Upper lobe of right lung (tissue), 1 donor: ENCODE results near the gene TRDMT1. TPM values are rescaled to one million over a fixed set of nuclear protein-coding genes. Genes with fewer than 3 reads are reported as not detected.

Source experiments
- ATAC-seq: fragments of 200-7000 bp; cut with Tn5 transposase; one replicate; pipeline ENCODE4 v1.9.1; 2020; ENCODE audit warnings: mild to moderate bottlenecking, moderate library complexity
- DNase-seq: peaks from one replicate; pipeline ENCODE4 v3.0.0-alpha.2; 2020
- H3K27ac ChIP-seq: fragments of 200-600 bp; one replicate; pipeline ENCODE4 v1.8.0; 2022
- H3K27me3 ChIP-seq: fragments of 200-600 bp; one replicate; pipeline ENCODE4 v1.8.0; 2022; ENCODE audit warnings: mild to moderate bottlenecking
- H3K36me3 ChIP-seq: fragments of 200-600 bp; one replicate; pipeline ENCODE4 v1.8.0; 2022
- H3K4me1 ChIP-seq: fragments of 200-600 bp; one replicate; pipeline ENCODE4 v1.8.0; 2022
- H3K4me3 ChIP-seq: fragments of 200-600 bp; one replicate; pipeline ENCODE4 v1.8.0; 2022; ENCODE audit warnings: mild to moderate bottlenecking
- H3K9me3 ChIP-seq: fragments of 200-600 bp; one replicate; pipeline ENCODE4 v1.8.0; 2022
- intact Hi-C: fragments of 100-400 bp; cut with DNase I; formaldehyde crosslinking; loops from one replicate; pipeline ENCODE4 v1.11.0; 2022
- long read RNA-seq: library from polyadenylated mRNA; unstranded; transcript quantifications from one replicate; pipeline ENCODE4 v2.0.0, GENCODE V29; 2021
- total RNA-seq: library from RNA; stranded (reverse); fragmentation: NEBNext Ultra II Directional; extraction: Animal tissue kit (Norgen Biotek cat#: 25700); gene quantifications from one replicate; pipeline ENCODE4 v1.2.1, GENCODE V29; 2021
- TF ChIP-seq, protein P1 (sequence below): fragments of 200-600 bp; IDR thresholded peaks from one replicate; pipeline ENCODE4 v1.8.0; 2022; ENCODE audit warnings: antibody characterized with exemption
- donor health status: DM: no; HTN: yes; CAD: no; lungs with severe emphysema.

Gene TRDMT1, protein sequence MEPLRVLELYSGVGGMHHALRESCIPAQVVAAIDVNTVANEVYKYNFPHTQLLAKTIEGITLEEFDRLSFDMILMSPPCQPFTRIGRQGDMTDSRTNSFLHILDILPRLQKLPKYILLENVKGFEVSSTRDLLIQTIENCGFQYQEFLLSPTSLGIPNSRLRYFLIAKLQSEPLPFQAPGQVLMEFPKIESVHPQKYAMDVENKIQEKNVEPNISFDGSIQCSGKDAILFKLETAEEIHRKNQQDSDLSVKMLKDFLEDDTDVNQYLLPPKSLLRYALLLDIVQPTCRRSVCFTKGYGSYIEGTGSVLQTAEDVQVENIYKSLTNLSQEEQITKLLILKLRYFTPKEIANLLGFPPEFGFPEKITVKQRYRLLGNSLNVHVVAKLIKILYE
- total RNA-seq: 9.2 TPM
- long read RNA-seq, transcript TRDMT1-203 (11 exons, 3,527 nt): major isoform, 6 of 16 reads
- long read RNA-seq, partial matches to known transcripts: 0 of 16 reads
- long read RNA-seq, other reads (novel, unspliced or antisense): 10 of 16 reads

DNA sequence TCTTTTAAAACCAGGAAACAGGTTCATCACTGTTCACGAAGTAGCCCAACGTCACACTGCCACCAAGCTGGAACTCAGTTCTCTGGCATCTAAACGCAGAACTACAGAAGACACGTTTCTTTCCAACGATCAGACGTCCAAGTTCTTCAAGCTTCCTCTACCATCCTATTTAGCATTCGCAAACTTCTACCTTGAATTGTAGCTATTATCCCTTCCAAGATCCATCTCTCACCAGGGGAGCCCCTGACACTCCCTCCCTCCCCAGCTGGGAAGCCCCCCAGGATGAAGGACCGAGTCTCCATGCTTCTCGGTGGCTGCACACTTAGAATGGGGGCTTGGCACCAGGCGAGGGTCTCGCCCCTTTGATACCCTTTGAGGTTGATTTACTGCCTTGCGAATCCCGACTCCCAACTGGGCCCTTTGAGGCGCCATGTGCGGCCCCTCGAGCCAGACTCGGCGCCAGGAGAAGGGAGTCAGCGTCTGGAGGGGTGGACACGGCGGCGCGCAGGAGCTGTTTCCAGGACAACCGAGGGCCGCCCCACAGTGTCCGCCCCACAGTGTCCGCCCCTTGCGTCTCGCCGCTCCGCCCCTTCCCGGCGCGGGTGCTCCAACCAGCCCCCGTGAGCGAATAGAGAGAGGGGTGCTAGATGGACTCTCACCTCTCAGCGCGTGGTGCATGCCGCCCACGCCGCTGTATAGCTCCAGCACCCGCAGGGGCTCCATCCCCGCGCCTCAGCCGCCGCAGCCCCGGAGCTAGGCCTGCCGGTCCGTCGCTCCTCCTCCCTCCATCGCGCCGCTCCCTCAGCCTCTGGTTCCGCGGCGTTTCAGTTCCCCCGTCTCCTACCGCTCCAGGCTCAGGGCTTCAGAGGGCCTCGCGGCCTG, at the start of gene TRDMT1:
Gene TRDMT1 (minus strand): TSS at position 761 of the 882 bp plus-strand sequence. CDS start 38 bp downstream, at position 723.
- no peaks in the 10 kb centered on the region for H3K27me3 ChIP-seq
- no peaks in the 10 kb centered on the region for H3K36me3 ChIP-seq
- no peaks in the 10 kb centered on the region for H3K9me3 ChIP-seq
- peaks cover 11% of the 10 kb centered on the region for H3K4me1 ChIP-seq
- peak within 1 kb of the TSS; percentile 65 for H3K4me3 ChIP-seq
- peak within 1 kb of the TSS; percentile 96 for H3K27ac ChIP-seq
- intact Hi-C loops: no loop called here
- TF ChIP-seq, protein P1, sequence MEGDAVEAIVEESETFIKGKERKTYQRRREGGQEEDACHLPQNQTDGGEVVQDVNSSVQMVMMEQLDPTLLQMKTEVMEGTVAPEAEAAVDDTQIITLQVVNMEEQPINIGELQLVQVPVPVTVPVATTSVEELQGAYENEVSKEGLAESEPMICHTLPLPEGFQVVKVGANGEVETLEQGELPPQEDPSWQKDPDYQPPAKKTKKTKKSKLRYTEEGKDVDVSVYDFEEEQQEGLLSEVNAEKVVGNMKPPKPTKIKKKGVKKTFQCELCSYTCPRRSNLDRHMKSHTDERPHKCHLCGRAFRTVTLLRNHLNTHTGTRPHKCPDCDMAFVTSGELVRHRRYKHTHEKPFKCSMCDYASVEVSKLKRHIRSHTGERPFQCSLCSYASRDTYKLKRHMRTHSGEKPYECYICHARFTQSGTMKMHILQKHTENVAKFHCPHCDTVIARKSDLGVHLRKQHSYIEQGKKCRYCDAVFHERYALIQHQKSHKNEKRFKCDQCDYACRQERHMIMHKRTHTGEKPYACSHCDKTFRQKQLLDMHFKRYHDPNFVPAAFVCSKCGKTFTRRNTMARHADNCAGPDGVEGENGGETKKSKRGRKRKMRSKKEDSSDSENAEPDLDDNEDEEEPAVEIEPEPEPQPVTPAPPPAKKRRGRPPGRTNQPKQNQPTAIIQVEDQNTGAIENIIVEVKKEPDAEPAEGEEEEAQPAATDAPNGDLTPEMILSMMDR: no peak
- DNase-seq (peak; percentile 94), ATAC-seq (peak; percentile 99)

DNA sequence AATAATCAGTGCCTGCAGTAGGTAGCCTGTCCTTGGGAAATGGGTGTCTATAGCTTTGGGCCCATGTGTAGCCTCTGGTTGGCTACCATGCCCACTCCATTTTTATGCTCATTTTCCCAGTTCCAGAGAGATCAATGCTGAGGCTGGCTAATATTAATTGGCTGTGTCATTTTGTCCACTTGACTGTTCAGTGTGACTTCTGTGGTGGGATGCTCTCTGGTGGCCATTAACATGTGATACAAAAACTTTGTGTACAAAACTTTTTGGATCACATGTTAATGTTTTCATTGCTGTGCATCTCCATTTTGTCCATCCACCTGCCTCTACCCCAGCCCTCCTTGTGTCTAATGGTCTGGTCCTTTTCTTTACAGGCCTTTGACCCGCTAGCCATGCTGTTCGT, 49.3 kb upstream of the TRDMT1 start:
- intact Hi-C loops: loop anchor here (5.0 kb wide), 1 partner anchor 408 kb away; no protein-coding TSS in a partner anchor
- no peak for ATAC-seq

DNA sequence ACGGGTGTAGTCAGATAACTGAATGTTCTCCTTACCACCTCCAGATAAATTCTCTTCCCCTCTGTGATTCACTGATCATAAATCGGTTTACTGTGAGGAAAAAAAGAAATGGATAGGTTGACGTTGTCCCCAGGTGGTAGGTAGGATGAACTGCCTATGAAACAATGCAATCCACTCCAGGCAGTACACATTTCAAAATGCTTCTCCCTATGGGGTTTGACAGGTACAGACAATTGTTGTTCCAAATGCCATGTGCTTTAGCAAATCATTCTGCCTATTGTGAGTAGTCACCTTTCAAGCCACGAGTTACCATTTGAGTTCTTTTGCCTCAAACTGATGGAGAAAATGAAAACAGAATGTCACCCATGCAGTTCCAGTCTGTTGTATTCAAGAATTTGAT, 48.3 kb upstream of the TRDMT1 start:
- TF ChIP-seq, protein P1: no peak
- H3K4me1 ChIP-seq: no peaks in the 10 kb centered on the region
- no peaks in the 10 kb centered on the region for H3K9me3 ChIP-seq
- H3K36me3 ChIP-seq: no peaks in the 10 kb centered on the region
- no peak overlapping the region for H3K27ac ChIP-seq
- H3K4me3 ChIP-seq: no peak overlapping the region
- ATAC-seq: no peak
- no peaks in the 10 kb centered on the region for H3K27me3 ChIP-seq
- DNase-seq: no peak
- intact Hi-C loops: loop anchor here (5.0 kb wide), 1 partner anchor 408 kb away; no protein-coding TSS in a partner anchor

More for the DNA sequence above, 49.3 kb upstream of the TRDMT1 start:
- no peaks in the 10 kb centered on the region for H3K27me3 ChIP-seq
- no peak for DNase-seq
- no peaks in the 10 kb centered on the region for H3K36me3 ChIP-seq
- H3K27ac ChIP-seq: no peak overlapping the region
- H3K4me1 ChIP-seq: no peaks in the 10 kb centered on the region
- TF ChIP-seq, protein P1: peak; percentile 18
- no peak overlapping the region for H3K4me3 ChIP-seq
- no peaks in the 10 kb centered on the region for H3K9me3 ChIP-seq

DNA sequence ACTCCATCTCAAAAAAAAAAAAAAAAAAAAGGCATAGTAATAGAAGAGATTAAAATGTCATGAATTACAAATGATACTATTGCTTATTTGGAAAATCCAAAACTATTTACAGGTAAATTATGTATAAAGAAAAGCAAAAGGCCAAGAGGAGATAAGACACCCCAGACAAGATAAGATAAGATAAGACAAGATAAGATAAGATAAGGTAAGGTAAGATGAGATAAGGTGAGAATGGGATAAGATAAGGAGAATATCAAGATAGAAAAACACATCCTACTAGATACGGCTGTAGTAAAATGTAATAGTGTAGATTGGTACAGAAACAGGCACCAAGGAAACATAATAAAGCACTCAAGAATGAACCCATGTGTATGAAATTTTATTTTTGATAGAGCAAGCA, 47.5 kb upstream of the TRDMT1 start:
- no peaks in the 10 kb centered on the region for H3K27me3 ChIP-seq
- TF ChIP-seq, protein P1: no peak
- H3K9me3 ChIP-seq: no peaks in the 10 kb centered on the region
- H3K36me3 ChIP-seq: no peaks in the 10 kb centered on the region
- ATAC-seq (no peak), DNase-seq (no peak)
- no peaks in the 10 kb centered on the region for H3K4me1 ChIP-seq
- intact Hi-C loops: no loop called here
- H3K27ac ChIP-seq: no peak overlapping the region
- H3K4me3 ChIP-seq: no peak overlapping the region

DNA sequence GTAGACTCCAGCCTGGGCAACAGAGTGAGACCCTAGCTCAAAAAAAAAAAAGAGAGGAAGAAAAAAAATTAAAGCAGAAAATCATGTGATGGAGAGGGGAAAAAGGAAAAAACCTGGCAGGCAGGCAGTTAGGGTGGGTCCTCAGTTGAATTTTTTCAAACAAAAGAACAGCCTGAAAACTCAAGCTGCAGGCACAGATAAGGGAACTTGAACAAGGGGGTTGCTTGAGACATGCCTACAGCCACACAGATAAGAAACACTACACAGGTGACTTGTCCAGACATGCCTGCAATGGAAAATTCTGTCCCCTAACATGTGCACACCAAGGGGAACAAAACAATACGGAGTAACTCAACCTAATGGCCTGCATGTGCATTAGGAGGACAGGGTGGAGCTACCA, 45.7 kb upstream of the TRDMT1 start:
- Histone ChIP-seq H3K36me3 (no peaks in the 10 kb centered on the region), H3K4me1 (no peaks in the 10 kb centered on the region), H3K27me3 (no peaks in the 10 kb centered on the region), H3K4me3 (no peak overlapping the region), H3K27ac (no peak overlapping the region), H3K9me3 (no peaks in the 10 kb centered on the region)
- ATAC-seq (no peak), DNase-seq (no peak)
- intact Hi-C loops: no loop called here
- TF ChIP-seq, protein P1: no peak
